ENCODE results near the gene EDA. TPM values are rescaled to one million over a fixed set of nuclear protein-coding genes. Genes with fewer than 3 reads are reported as not detected.

Gene EDA
- total RNA-seq, 1 experiment from 2014 or later = 0.23 TPM

DNA sequence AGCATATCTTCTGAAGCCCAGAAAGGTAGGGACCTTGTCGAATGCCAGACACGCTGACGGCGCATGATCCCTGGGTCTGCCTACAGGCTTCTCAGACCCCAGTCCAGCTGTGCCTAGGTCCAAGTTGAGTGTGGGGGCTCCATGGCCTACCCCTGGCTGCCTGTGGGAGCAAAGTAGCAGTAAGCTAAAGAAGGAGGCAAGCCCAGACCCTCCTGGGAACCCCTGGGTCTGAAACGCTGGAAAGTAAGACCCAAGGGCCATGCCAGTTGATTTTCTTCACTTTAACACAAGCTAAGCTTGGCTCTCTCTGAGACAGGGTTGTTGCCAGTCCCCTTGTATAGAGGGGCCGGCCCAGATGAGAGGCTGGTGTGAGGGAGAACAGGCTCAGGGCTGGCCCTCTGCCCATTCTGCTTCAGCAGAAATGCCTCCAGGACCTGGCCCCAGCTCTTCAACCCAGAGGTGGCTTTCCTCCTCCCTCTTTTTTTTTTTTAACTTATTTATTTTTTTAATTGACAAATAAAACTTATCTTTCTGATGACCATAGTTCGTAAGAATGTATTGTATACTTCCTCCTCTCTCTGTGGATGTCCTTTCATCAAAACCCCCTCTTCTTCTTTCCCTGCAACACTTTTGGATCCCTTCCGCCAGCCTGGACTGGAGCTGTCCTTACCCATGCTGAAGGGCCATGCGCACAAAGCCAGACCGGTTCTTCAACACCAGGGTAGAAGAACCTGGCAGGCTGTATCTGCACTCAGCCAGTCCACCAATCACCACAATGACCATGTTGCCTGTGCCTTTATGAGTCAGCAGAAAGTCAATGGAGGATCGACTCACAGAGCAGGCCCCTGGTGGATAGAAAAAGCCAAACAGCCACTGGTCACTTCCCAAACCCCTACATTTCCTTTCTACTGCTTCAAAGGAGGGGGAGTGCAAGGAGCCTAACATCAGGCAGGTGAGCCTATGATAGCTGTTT is 426.8 kb downstream of the EDA start:
- Histone ChIP-seq H3K27me3 (ENCODE audit: control insufficient read depth, insufficient read depth, low read length) (no peaks in the 10 kb centered on the region), H3K4me3 (ENCODE audit: low read depth in 2 of 2, low read length in 2 of 2) (no peak overlapping the region), H3K9me3 (ENCODE audit: control insufficient read depth, insufficient read depth, low read depth, low read length) (no peaks in the 10 kb centered on the region), H3K4me1 (ENCODE audit: control insufficient read depth, insufficient read depth, low read length) (no peaks in the 10 kb centered on the region), H3K36me3 (ENCODE audit: control insufficient read depth, insufficient read depth, low read length) (no peaks in the 10 kb centered on the region), H3K27ac (ENCODE audit: low read length) (no peak overlapping the region)
- ChIA-PET CTCF (no interaction called here), POLR2A (no interaction called here)
- intact Hi-C loops (cut with micrococcal nuclease; ENCODE audit: unreplicated experiment) = no loop called here
- DNase-seq (ENCODE audit: low read depth, low spot score) (no peak), ATAC-seq (no peak)
- no TSS peak for BruUV-seq (replicated peaks)
- TF ChIP-seq TCF7L2 (IDR thresholded peaks at IDR 0.05; ENCODE audit: low read depth, low read length) (no peak), SIN3A (IDR thresholded peaks at IDR 0.05; ENCODE audit: borderline replicate concordance, insufficient read depth, low read depth, low read length) (no peak), POLR2AphosphoS5 (IDR thresholded peaks at IDR 0.05; ENCODE audit: low read depth, low read length) (no peak)
- TF ChIP-seq, protein P1, sequence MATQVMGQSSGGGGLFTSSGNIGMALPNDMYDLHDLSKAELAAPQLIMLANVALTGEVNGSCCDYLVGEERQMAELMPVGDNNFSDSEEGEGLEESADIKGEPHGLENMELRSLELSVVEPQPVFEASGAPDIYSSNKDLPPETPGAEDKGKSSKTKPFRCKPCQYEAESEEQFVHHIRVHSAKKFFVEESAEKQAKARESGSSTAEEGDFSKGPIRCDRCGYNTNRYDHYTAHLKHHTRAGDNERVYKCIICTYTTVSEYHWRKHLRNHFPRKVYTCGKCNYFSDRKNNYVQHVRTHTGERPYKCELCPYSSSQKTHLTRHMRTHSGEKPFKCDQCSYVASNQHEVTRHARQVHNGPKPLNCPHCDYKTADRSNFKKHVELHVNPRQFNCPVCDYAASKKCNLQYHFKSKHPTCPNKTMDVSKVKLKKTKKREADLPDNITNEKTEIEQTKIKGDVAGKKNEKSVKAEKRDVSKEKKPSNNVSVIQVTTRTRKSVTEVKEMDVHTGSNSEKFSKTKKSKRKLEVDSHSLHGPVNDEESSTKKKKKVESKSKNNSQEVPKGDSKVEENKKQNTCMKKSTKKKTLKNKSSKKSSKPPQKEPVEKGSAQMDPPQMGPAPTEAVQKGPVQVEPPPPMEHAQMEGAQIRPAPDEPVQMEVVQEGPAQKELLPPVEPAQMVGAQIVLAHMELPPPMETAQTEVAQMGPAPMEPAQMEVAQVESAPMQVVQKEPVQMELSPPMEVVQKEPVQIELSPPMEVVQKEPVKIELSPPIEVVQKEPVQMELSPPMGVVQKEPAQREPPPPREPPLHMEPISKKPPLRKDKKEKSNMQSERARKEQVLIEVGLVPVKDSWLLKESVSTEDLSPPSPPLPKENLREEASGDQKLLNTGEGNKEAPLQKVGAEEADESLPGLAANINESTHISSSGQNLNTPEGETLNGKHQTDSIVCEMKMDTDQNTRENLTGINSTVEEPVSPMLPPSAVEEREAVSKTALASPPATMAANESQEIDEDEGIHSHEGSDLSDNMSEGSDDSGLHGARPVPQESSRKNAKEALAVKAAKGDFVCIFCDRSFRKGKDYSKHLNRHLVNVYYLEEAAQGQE (IDR thresholded peaks at IDR 0.05; ENCODE audit: insufficient read depth in 1 of 2, low read depth in 2 of 2, low read length in 1 of 2) = no peak
- TF ChIP-seq, protein P2, sequence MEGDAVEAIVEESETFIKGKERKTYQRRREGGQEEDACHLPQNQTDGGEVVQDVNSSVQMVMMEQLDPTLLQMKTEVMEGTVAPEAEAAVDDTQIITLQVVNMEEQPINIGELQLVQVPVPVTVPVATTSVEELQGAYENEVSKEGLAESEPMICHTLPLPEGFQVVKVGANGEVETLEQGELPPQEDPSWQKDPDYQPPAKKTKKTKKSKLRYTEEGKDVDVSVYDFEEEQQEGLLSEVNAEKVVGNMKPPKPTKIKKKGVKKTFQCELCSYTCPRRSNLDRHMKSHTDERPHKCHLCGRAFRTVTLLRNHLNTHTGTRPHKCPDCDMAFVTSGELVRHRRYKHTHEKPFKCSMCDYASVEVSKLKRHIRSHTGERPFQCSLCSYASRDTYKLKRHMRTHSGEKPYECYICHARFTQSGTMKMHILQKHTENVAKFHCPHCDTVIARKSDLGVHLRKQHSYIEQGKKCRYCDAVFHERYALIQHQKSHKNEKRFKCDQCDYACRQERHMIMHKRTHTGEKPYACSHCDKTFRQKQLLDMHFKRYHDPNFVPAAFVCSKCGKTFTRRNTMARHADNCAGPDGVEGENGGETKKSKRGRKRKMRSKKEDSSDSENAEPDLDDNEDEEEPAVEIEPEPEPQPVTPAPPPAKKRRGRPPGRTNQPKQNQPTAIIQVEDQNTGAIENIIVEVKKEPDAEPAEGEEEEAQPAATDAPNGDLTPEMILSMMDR (IDR thresholded peaks at IDR 0.05) = no peak
- in situ Hi-C loops (cut with HindIII; ENCODE audit: low pct_unique_long_range_greater_than_20kb, low sequenced_read_pairs) = no loop called here

DNA sequence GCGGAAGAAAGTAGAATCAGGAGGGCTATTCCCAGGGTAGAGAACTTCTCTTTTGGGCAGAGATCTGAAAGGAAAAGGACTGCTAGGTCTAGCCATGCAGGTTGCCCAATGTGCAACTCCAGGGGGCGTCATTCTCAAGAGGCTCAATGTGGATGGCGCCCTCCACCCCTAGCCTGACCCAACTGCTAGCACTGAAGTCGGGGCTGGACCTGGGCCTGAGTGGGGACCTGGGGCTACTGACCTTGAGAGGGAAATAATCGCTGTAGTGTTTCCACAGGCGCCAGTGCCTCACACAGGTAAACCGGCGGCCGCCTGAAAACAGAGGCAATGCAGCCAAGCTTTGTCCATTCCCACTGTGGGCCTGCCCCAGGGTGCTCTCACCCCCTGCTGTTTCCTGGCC is 427.8 kb downstream of the EDA start:
- in situ Hi-C loops (cut with HindIII; ENCODE audit: low pct_unique_long_range_greater_than_20kb, low sequenced_read_pairs) (no loop called here), intact Hi-C loops (cut with micrococcal nuclease; ENCODE audit: unreplicated experiment) (no loop called here)
- ATAC-seq (no peak), DNase-seq (ENCODE audit: low read depth, low spot score) (no peak)
- POLR2A ChIA-PET = no interaction called here
- TF ChIP-seq, protein P1 (IDR thresholded peaks at IDR 0.05; ENCODE audit: insufficient read depth in 1 of 2, low read depth in 2 of 2, low read length in 1 of 2) = no peak
- TF ChIP-seq, protein P2 (IDR thresholded peaks at IDR 0.05) = no peak
- no peak for TF ChIP-seq POLR2AphosphoS5 (IDR thresholded peaks at IDR 0.05; ENCODE audit: low read depth, low read length)
- TF ChIP-seq SIN3A (IDR thresholded peaks at IDR 0.05; ENCODE audit: borderline replicate concordance, insufficient read depth, low read depth, low read length) = no peak
- no peak for TF ChIP-seq TCF7L2 (IDR thresholded peaks at IDR 0.05; ENCODE audit: low read depth, low read length)
- H3K36me3 ChIP-seq (ENCODE audit: control insufficient read depth, insufficient read depth, low read length) = no peaks in the 10 kb centered on the region
- H3K27me3 ChIP-seq (ENCODE audit: control insufficient read depth, insufficient read depth, low read length) = no peaks in the 10 kb centered on the region
- no peaks in the 10 kb centered on the region for H3K4me1 ChIP-seq (ENCODE audit: control insufficient read depth, insufficient read depth, low read length)
- no TSS peak for BruUV-seq (replicated peaks)
- H3K4me3 ChIP-seq (ENCODE audit: low read depth in 2 of 2, low read length in 2 of 2) = no peak overlapping the region
- H3K9me3 ChIP-seq (ENCODE audit: control insufficient read depth, insufficient read depth, low read depth, low read length) = no peaks in the 10 kb centered on the region
- no peak overlapping the region for H3K27ac ChIP-seq (ENCODE audit: low read length)
- CTCF ChIA-PET = no interaction called here

Data from Panc1 (cell line).